Measurements from ENCODE around the gene UNC45A. TPM values are rescaled to one million over a fixed set of nuclear protein-coding genes. Genes with fewer than 3 reads are reported as not detected.
A peak's percentile ranks its signal among the peaks of the same experiment; 100 is the strongest.

Gene UNC45A
- total RNA-seq, 1 donor from 2014 or later: 60.9 TPM

- DNase-seq (peak; percentile 98), ATAC-seq (peak; percentile 94)
- intact Hi-C loops (cut with DNase I): no loop called here
- peaks cover 38% of the 10 kb centered on the region for H3K36me3 ChIP-seq
- H3K4me1 ChIP-seq: peaks cover 21% of the 10 kb centered on the region
- H3K9me3 ChIP-seq: no peaks in the 10 kb centered on the region
- H3K27ac ChIP-seq: peak within 1 kb of the TSS; percentile 92
- TF ChIP-seq CTCF (IDR thresholded peaks at IDR 0.05): no peak
- H3K27me3 ChIP-seq: no peaks in the 10 kb centered on the region
- H3K4me3 ChIP-seq: peak within 1 kb of the TSS; percentile 81
Measured at GRCh38 chr15:90954712-90955623, 19.9 kb downstream of the UNC45A start, which contains the start of gene RCCD1. Gene RCCD1 (plus strand): TSS chr15:90954884. CDS start chr15:90956735, 1,851 bp downstream.

GRCh38 chr15:90955624-90956273 lies 20.7 kb downstream of the UNC45A start:
- Histone ChIP-seq H3K4me1 (peaks cover 21% of the 10 kb centered on the region), H3K27me3 (no peaks in the 10 kb centered on the region), H3K27ac (no peak overlapping the region), H3K4me3 (peak overlapping the region; percentile 81), H3K36me3 (peaks cover 33% of the 10 kb centered on the region), H3K9me3 (no peaks in the 10 kb centered on the region)
- intact Hi-C loops (cut with DNase I): no loop called here
- DNase-seq (no peak), ATAC-seq (no peak)
- no peak for TF ChIP-seq CTCF (IDR thresholded peaks at IDR 0.05)

- Histone ChIP-seq H3K4me3 (peak overlapping the region; percentile 66), H3K27ac (no peak overlapping the region), H3K36me3 (peaks cover 29% of the 10 kb centered on the region), H3K9me3 (no peaks in the 10 kb centered on the region), H3K4me1 (peaks cover 21% of the 10 kb centered on the region), H3K27me3 (no peaks in the 10 kb centered on the region)
- ATAC-seq: peak; percentile 66
- intact Hi-C loops (cut with DNase I): no loop called here
- peak; percentile 89 for DNase-seq
- peak; percentile 95 for TF ChIP-seq CTCF (IDR thresholded peaks at IDR 0.05)
Measured at GRCh38 chr15:90956274-90957030, 21.4 kb downstream of the UNC45A start.

GRCh38 chr15:90957031-90957790 lies 22.1 kb downstream of the UNC45A start:
- Histone ChIP-seq H3K4me1 (peaks cover 21% of the 10 kb centered on the region), H3K27ac (no peak overlapping the region), H3K9me3 (no peaks in the 10 kb centered on the region), H3K36me3 (peaks cover 28% of the 10 kb centered on the region), H3K4me3 (peak overlapping the region; percentile 66), H3K27me3 (no peaks in the 10 kb centered on the region)
- ATAC-seq (peak; percentile 5), DNase-seq (no peak)
- TF ChIP-seq CTCF (IDR thresholded peaks at IDR 0.05): no peak
- intact Hi-C loops (cut with DNase I): no loop called here

- peaks cover 21% of the 10 kb centered on the region for H3K4me1 ChIP-seq
- no peak overlapping the region for H3K27ac ChIP-seq
- peaks cover 22% of the 10 kb centered on the region for H3K36me3 ChIP-seq
- intact Hi-C loops (cut with DNase I): no loop called here
- H3K27me3 ChIP-seq: no peaks in the 10 kb centered on the region
- ATAC-seq (no peak), DNase-seq (no peak)
- TF ChIP-seq CTCF (IDR thresholded peaks at IDR 0.05): no peak
- no peaks in the 10 kb centered on the region for H3K9me3 ChIP-seq
- no peak overlapping the region for H3K4me3 ChIP-seq
Measured at GRCh38 chr15:90957791-90958190, 22.7 kb downstream of the UNC45A start.

All from upper lobe of right lung (tissue), 1 donor.